Measurements from ENCODE around the gene MPZ.
"Not testable (repeated sequence)": the region's sequence is repeated elsewhere in the genome, so short reads cannot be mapped to it uniquely, and the experiment has no call there.

MPZ gene

DNA sequence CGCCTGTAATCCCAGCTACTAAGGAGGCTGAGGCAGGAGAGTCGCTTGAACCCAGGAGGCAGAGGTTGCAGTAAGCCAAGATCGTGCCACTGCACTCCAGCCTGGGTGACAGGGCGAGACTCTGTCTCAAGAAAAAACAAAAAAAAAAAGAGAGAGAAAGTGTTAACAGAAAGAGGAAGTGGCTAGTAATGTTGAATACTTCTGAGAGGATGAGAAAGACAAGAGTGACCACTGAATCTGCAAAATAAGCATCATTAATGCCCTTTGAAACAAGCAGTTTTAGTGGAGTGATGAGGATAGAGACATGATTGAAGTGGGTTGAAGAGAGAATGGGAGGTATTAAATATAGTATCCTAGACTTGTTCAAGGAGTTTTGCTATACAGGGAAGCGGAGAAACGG, 11.7 kb downstream of the MPZ start:
- DNase-seq = no peak

DNA sequence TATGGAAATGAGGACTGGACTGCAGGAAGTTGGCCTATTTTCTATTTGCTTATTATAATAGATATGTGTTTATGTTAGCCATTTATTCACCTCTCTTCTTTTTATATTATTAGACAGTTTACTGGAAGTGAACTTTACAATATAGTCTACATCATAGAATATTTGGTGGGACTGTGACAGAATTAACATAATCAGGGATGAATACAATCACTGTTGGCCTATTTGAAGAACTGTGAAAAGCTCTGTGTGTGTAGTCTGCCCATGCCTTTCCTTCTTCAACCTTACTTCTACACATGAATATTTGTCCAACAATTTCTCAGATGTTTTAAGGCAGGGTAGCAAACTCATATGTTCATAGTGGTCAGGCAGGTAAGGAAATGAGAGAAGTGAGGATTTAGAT, 12.4 kb downstream of the MPZ start:
- DNase-seq = no peak

DNA sequence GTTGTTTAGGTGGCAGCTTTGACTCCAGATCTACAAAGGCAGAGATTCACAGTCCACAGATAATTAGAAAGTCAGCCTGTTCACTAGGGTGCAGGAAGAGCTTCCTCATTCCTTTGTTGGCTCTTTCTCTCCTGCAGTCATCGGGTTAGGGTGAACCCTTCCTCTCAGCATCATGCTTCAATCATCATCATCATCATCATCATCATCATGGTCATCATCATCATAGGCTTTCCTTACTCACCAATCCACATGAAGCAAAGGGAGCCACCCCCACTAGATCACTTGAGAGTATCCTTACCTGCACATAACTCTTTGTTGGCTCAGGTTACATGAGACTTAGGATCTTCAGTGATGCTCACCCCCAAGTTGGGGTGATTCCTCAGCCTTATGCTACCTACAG, 19.0 kb downstream of the MPZ start:
- no peak for DNase-seq

DNA sequence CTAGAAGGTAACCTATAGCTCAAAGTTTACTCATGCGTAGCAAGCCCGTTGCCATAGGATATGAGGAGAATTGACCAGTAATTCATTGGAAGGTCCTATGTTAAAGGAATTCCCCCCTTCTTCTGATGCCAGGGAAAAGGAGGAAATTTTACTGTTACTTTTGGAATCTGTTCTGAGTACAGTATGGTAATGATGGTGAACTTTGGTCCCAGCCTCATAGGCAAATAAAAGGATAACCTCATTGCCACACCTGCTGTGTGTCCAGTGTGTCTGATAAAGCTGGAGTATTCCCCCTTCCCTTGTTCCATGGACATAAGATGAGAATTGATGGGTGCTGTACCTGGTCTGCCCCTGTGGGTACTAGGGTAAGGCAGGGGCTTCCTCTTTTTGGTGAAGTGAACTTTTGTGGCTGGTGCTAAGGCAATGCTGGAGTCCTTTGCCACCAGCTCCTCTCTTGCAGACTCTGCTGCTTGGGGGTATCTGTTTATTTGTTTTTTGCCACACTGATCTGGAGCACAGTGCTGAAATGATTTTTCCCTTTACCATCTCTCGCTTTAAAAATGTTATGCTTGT, 22.2 kb downstream of the MPZ start:
- no peak for DNase-seq

DNA sequence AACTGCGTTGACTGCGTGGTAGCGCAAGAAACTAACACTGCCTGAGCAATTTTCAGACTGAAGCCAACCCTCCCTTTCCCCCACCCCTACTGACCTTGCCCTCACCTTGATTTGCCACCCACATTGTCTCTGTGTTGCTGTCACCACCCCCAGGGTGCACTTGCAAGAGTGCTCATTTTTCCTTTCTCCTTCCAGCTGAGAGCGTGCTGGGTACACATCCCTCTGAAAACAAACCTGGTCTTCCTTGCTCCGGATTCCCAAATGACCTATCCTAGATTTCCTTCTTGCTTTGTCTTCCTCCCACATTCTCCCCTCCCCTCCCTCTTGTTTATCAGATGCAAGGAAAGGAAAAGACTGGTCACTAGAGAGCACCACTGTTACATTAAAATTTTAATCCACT, 24.2 kb downstream of the MPZ start:
- DNase-seq = no peak

DNA sequence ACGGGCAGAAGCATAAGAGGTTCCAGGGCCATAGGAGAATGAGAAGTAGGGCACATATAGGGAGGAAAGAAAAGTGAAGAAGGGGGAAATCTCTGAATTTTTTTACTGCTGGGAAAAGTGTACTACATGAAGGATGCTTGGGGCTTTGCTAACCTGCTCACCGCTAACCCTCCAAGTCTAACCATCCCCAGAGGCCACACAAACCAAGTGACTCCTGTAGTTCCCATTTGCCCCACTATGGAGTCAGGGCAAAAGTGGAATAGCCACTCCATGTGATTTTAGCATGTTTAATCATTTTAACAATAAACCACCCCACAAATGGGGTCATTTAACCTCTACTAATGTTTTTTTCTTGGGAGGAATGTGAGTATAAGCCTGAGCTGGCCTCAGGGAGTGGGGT, 24.7 kb downstream of the MPZ start:
- no peak for DNase-seq

DNA sequence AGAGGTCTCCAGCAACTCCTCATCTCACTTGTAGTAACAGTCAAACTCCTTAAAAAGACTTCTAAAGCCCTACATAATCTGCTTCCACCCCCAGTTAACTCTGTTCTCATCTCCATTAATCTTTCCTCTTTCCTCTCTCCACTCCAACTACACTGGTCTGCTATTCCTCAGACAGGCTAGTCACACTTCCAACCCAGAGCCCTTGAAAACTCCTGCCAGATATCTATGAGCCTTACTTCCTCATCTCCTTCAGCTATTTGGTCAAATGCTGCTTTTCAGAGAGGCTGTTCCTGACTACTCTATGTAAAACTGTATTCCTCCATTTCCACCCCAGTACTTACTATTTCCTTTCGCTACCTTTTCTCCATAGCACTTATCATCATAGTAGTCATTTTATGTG, 26.8 kb downstream of the MPZ start:
- DNase-seq = no peak

DNA sequence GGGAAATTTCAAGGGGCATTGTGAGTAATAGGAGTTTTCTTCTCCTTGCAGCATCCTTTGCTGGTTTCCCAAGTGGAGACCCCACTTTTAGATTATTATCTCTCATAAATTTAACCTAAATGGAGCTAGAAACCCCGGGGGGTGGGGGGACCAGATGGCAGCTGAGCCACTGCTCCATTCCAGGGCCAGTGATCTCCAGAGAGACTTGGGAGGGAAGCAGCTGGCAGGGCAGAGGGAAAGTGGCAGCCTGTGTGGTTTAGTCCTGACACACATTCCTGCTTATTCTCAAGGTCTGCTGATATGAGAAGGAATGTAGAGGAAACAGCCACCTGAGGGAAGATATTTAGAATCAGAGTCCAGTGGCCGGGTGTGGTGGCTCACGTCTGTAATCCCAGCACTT, 34.9 kb downstream of the MPZ start:
- DNase-seq = no peak

DNA sequence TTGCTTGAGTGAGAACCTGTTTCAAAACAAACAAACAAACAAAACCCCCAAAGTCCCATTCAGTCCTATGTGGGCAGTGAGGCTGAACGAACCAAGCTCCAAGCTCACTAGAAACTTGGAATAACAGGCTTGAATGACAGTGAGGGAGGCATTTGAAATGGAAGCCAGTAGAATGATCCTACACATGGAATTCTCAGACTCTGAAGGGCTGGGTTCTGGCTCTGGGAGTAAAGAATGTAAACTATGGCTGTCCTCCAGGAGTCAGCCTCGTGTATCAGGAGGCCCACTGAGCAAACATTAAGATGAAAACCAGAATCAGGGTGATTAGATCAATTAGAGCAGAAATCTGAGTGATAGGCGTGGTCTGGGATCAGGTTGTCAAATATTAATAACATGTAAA, 36.4 kb downstream of the MPZ start:
- no peak for DNase-seq

DNA sequence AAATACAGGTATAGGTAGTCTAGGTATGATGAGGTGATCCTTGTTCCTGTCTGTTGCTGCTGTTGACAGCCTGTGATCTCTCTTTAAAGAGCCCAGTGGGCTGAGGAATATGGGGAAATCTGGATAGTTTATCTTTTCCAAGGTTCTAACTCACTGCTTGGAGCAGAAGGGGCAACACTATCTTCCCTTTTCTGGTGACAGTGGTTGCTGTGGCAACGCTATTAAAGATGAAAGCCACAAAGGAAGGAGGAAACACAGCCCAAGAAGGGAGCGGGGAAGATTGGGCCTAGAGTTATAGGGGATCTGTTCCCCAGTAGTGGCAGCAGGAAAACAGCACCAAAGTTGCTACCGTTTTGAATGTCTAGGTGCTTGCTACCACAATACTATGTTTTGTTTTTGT, 42.4 kb downstream of the MPZ start:
- no peak for DNase-seq

DNA sequence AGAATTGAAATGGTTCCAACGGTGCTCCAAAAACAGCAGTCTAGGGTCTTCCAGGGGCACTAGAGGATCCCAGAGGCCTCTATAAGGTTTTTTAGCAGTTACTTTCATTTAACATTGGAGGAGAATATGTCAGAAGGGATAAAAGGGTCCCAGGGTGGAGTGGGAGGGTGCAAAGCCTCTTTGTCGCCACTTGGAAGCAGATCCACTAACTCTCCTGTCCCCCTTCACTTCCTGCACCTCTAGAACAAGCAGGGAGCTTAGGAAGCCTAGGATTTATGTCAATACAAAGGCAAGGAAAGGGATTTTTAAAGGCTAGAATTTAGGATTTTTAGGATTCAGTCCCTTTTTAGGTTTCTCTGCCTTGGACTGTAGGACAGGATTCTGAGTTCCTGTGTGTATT, 42.9 kb downstream of the MPZ start:
- DNase-seq = no peak

DNA sequence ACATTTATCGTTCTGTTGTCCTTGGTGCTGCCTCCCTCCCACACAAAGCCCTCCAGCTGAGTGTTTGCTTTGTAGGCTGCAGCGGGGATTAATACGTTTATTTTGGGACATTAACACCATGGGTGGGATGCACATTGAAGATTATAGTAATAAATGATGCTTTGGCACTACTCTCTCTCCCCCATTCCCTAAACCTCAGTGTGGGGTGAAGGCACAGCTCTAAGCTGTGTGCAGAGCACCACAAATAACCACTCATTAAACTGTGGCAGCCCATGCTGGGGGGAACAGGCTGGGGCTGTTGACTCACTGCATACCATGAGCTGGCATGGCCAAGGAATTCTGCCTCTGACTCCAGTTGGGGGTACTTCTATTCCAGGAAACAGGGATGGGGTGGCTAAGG, 43.6 kb downstream of the MPZ start:
- peak; percentile 11 to 67 for DNase-seq

DNA sequence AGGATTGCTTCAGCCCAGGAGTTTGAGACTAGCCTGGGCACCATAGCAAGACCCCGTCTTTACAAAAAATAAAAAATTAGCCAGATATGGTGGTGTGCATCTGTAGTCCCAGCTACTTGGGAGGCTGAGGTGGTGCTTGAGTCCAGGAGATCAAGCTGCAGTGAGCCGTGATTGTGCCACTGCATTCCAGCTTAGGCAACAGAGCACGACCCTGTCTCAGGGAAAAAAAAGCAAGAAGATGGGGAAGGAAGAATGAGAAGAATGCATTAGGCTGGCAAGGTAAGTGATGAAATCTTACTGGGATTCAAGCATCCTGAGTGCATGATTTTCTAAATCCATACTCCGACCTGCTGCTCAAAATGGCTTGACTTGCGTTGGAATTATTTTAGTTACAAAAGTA, 44.5 kb downstream of the MPZ start:
- no peak for DNase-seq

DNA sequence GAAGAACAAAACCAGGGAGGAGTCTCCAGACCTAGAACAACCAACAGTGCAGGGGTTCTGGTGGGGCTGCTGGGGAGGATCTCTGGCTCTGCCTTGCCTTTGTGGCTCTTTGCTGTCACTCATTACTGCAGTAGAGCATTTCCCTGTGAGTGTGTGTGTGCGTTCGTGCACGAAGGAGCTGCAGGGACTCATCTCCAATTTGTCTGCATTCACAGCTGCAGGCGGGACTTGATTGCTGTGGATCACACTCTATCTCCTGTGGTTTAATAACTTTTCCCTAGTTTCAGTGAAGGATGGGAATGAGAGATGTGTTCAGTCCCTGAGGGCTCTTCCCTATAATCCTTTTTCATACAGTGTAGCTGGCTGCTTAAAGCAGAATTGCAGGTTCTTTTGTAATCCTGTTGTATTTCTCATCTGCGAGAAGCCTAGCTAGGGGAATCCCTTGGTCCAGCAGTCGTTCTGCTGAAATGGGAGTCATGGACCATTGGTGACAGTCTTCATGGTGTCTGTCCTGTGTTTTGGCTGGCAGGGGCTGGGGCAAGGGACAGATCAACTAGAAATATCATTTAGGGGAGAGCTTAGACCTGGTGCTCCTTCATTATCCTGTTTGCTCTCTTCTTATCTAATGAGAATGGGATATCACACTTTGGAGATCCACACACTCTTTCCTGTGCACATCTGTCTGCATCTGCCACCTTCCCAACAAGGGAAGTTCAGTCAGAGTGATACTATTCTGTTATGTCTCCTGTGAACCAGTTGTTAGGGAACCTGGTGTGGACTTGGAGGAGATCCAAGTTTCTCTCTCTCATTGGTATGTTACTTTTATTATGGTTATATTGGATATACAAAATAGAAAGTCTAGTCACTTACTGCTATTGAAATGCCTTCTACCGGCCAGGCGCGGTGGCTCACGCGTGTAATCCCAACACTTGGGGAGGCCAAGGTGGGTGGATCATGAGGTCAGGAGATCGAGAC, 48.2 kb downstream of the MPZ start:
- no peak for DNase-seq

DNA sequence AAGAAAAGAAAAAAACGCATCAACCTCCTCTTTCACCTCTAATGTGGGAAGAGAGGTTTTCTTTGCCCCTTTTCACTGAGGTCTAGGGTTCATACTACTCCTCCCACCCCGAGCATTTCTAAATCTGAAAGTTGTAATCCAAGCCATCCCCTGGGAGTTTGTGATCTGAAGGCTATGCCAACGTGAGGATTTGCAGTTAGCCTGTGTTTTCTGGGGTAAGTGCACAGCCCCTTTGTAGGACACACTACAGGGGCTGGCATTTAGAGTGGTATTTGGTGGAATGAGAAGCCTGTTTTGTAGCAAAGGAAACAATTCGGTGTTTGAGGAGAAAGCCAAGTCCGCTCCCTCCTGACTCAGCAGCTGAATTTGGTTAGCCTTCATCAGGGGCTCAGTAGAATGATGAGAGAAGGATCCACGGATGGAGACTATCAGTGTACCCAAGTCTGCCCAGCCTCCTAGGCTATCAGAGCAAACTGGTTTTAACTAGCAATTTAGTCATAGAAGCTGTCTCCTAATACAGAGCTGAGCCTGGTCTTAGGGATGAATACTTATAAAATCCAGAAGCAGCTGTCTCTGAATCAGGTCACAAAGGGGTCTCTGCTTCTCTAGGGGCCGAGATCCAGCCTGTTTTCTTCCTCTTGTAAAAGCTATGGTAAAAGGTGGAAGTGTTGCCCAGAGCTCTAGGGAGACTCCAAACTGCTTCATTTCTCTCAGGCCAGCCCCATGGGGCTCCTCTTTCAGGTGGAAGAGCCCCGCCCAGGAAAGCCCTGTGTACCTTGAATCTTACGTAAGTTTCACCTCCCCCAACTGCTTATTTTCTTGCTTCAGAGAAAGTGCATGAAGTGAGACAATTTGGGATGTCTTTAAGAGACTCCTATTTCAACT, 49.1 kb downstream of the MPZ start:
- no peak for DNase-seq

DNA sequence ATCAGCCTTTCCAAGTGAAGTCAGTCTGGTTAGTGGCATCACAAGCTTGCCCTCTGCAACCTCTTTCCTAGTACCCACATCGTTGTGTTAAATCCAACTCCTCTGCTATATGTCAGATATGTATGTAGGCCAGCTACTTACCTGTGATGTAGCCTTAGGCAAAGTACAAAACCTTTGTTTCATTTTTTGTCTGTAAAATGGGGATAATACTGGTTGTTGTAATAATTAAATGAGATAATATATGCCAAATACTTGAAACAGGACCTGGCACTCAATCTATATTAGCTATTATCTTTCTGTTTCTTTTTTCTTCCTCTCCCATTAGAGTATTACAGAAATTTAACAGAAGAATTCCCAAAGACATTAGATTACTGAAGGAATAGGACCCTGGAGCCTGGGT, 50.0 kb downstream of the MPZ start:
- no peak for DNase-seq

DNA sequence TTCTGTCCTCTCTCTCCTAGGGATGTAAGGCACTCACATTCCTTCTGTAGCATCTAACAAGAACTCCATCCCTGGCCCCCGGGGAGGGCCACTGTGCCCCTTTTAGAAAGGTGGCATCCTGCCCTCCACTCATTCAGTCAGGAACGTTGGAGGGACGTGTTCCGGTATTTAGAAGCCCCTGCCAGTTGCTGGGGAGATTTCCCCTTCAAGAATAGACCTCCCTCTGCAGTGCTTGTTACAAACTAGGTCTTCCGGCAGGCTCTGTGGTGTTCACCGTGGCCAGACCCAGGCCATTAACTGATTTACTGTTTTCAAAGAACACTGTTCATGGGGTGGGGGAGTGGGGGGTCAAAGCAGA, 50.4 kb downstream of the MPZ start:
- DNase-seq = no peak

DNA sequence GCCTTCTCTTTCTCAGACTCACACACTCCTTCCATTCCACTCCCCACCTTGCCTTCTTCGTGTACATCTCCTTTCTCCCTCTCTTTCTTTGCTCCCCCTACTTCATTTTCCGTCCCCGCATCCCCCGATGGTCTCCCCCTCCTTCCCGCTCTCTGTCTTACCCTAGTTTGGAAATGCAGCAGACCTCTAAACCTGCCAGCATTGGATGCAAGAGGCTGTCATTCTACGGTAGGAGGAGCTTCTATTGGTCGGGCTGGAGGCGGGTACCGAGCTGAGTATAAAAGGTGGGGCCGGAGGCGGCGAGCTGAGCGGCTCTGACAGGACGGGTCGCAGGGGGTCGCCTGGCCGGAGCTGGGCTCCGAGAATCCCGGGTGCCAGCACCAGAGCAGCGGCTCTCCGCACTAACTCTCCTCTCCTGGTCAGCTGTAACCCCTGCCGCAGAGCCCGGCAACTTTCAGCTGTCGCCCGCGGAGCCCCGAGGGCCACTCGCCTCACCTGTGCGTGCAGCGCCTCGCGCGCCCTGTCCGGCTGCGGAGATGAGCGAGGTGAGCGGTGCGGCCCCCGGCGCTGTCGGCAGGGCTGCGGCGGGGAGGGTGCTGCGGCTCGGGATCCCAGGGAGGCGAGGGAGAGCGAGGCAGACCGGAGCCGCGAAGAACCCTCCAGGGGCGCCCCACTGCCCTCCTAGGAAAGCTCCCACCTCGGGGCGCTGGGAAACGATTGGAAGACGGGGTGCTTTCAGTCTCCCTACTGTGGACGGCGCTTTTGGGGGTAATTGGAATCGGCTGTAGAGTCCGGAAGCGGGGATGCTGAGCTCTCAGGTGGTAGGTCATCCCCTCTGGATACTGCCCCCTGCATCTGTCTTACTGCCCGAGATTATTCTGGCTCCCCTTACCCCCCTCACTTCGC, 51.1 kb downstream of the MPZ start, which contains the start of gene PCP4L1:
Gene PCP4L1, plus strand, starts transcription at position 307 of the 906 bp plus-strand sequence. Its CDS starts 230 bp downstream, at position 537.
- DNase-seq = peak; percentile 23 to 40

DNA sequence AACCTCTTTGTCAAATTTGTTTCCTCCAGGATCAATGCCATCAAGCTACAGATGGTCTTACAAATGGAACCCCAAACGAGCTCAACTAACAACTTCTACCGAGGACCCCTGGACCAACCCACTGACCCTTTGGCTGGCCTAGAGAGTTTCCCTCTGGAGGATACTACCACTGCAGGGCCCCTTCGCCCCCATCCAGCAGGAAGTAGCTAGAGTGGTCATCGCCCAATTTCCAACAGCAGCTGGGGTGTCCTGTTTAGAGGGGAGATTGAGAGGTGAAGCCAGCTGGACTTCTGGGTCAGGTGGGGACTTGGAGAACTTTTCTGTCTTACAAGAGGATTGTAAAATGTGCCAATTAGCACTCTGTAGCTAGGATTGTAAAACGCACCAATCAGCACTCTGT, 52.7 kb downstream of the MPZ start:
- DNase-seq = not testable (repeated sequence)

DNA sequence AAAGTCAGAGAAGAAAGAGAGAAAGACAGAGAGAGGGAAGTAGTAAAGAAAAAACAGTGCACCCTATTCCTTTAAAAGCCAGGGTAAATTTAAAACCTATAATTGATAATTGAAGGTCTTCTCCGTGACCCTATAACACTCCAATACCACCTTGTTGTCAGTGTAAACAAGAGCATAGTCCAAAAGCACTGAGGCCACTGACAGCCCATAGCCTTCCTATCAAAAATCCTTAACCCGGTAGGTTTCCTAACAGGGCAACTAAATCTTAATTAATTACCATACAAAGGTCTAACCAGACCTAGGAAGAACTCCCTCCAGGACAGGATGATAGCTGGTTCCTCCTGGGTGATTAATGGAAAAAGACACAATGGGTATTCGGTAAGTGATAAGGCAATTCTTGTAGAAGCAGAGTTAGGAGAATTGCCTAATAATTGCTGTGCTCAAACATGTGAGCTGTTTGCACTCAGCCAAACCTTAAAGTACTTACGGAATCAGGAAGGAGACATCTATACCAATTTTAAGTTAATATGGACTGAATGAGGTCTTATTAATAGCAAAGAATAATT, 53.7 kb downstream of the MPZ start:
- DNase-seq = not testable (repeated sequence)

DNA sequence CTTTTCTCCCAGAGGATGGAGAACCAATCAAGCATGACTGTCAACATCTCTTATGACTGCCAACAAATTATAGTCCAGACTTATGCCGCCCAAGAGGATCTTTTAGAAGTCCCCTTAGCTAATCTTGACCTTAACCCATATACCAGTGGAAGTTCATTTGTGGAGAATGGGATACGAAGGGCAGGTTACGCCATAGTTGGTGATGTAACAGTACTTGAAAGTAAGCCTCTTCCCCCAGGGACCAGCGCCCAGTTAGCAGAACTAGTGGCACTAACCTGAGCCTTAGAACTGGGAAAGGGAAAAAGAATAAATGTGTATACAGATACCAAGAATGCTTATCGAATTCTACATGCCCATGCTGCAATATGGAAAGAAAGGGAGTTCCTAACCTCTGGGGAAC, 54.5 kb downstream of the MPZ start:
- DNase-seq = not testable (repeated sequence)

Data from NCI-H2081 (cell line).